Psoas muscle (tissue), 8 donors: ENCODE data around the gene MMP23B. TPM values are rescaled to one million over a fixed set of nuclear protein-coding genes. Genes with fewer than 3 reads are reported as not detected.
A peak's percentile ranks its signal among the peaks of the same experiment; 100 is the strongest.

Source experiments
- ATAC-seq, 4 donors: fragments of 200-7000 bp; cut with Tn5 transposase; one replicate each; pipeline ENCODE4 v1.9.1; 2020; ENCODE audit warnings: moderate library complexity in 3 of 4, mild to moderate bottlenecking in 2 of 4
- DNase-seq, 2 donors: peaks; one replicate each; pipeline ENCODE4 v3.0.0-alpha.2; 2020
- H3K27ac ChIP-seq: fragments of 200-600 bp; one replicate; pipeline ENCODE4 v1.8.0; 2022
- H3K27me3 ChIP-seq, 3 donors: fragments of 200-600 bp in 1 of 3; one replicate each; pipeline versions ENCODE4 v1.6.1 to v1.8.0; 2013 to 2022; ENCODE audit warnings: low read length in 2 of 3, mild to moderate bottlenecking in 2 of 3, moderate library complexity in 1 of 3; ENCODE audit not compliant: insufficient read depth in 3 of 3
- H3K36me3 ChIP-seq, 2 donors: fragments of 200-600 bp in 1 of 2; one replicate each; pipeline versions ENCODE4 v1.6.1 to v1.8.0; 2013 to 2022; ENCODE audit warnings: low read depth in 1 of 2, mild to moderate bottlenecking in 1 of 2, moderate library complexity in 1 of 2; ENCODE audit not compliant: insufficient read depth in 1 of 2
- H3K4me1 ChIP-seq: fragments of 200-600 bp; one replicate; pipeline ENCODE4 v1.8.0; 2022
- H3K4me3 ChIP-seq: fragments of 200-600 bp; one replicate; pipeline ENCODE4 v1.8.0; 2022; ENCODE audit warnings: mild to moderate bottlenecking
- H3K9me3 ChIP-seq: fragments of 200-600 bp; one replicate; pipeline ENCODE4 v1.8.0; 2022
- WGBS, 3 donors: extraction: QIAGEN DNeasy Blood & Tissue Kit; methylation state at CpG; one replicate each; pipeline versions ENCODE4 v1.1.6 to v1.1.7; 2013; 5-methylcytosine and 5-hydroxymethylcytosine counted together
- intact Hi-C, 2 donors: fragments of 100-400 bp; cut with DNase I; formaldehyde crosslinking; loops; one replicate each; pipeline versions ENCODE4 v1.11.0 to v1.14.2; 2022
- polyA plus RNA-seq, 3 donors: library from polyadenylated mRNA; stranded (reverse); fragments of 200-250 nt; gene quantifications; one replicate each; pipeline ENCODE4 v1.2.3, GENCODE V29; 2013
- total RNA-seq, 4 donors: library from RNA; stranded (reverse); fragmentation: NEBNext Ultra II Directional in 2 of 4; extraction: Animal tissue kit (Norgen Biotek cat#: 25700) in 2 of 4; gene quantifications; one replicate each; pipeline versions ENCODE4 v1.2.1 to v1.2.4, GENCODE V29; 2021 to 2023
- TF ChIP-seq, protein P1 (sequence below): fragments of 200-600 bp; IDR thresholded peaks from one replicate; pipeline ENCODE4 v1.8.0; 2022; ENCODE audit warnings: antibody characterized with exemption
- donor health status: healthy with polysubstance abuse.
- donor health status: DM: no; HTN: no; CAD: no; lungs with moderate emphysema.
- donor health status: Bipolar disorder and iron deficiency.
- donor health status: healthy.
- donor health status: DM: yes; HTN: yes; CAD: no.
- donor health status: DM: no; HTN: no; CAD: no.
- donor health status: DM: no; HTN: no; CAD: no.
- donor health status: DM: yes; HTN: yes; CAD: no.

Gene MMP23B
- total and polyA plus RNA-seq, 7 donors = 0.25 to 1.8 (median 0.32) TPM; not detected in 2

DNA sequence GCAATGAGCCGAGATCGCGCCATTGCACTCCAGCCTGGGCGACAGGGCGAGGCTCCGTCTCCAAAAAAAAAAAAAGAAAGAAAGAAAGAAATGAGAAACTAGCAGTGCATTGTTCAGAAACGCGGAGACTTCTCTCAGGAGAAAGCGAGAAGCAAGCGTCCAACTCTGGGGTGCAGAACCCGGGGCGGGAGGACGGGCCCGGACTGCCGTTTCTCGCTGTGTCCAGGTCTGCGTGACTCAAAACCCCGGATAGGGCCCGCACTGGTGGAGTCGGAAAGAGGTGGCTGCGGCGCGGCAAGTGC lies 17.1 kb upstream of the MMP23B start:
- Histone ChIP-seq H3K36me3 (peaks cover 0 to 19% of the 10 kb centered on the region in 2 donors), H3K9me3 (no peaks in the 10 kb centered on the region), H3K4me3 (peak overlapping the region; percentile 97), H3K27ac (peak overlapping the region; percentile 100), H3K27me3 (no peaks in the 10 kb centered on the region), H3K4me1 (peaks cover 32% of the 10 kb centered on the region)
- TF ChIP-seq, protein P1, sequence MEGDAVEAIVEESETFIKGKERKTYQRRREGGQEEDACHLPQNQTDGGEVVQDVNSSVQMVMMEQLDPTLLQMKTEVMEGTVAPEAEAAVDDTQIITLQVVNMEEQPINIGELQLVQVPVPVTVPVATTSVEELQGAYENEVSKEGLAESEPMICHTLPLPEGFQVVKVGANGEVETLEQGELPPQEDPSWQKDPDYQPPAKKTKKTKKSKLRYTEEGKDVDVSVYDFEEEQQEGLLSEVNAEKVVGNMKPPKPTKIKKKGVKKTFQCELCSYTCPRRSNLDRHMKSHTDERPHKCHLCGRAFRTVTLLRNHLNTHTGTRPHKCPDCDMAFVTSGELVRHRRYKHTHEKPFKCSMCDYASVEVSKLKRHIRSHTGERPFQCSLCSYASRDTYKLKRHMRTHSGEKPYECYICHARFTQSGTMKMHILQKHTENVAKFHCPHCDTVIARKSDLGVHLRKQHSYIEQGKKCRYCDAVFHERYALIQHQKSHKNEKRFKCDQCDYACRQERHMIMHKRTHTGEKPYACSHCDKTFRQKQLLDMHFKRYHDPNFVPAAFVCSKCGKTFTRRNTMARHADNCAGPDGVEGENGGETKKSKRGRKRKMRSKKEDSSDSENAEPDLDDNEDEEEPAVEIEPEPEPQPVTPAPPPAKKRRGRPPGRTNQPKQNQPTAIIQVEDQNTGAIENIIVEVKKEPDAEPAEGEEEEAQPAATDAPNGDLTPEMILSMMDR = no peak
- no peak for DNase-seq
- intact Hi-C loops = loop anchor here (5.0 kb wide), 1 partner anchor 38 kb away; no protein-coding TSS in a partner anchor
- ATAC-seq = no peak
- 0 to 1% (median 1%) methylated on average over 23 of the region's 23 CpGs for WGBS, 3 donors

DNA sequence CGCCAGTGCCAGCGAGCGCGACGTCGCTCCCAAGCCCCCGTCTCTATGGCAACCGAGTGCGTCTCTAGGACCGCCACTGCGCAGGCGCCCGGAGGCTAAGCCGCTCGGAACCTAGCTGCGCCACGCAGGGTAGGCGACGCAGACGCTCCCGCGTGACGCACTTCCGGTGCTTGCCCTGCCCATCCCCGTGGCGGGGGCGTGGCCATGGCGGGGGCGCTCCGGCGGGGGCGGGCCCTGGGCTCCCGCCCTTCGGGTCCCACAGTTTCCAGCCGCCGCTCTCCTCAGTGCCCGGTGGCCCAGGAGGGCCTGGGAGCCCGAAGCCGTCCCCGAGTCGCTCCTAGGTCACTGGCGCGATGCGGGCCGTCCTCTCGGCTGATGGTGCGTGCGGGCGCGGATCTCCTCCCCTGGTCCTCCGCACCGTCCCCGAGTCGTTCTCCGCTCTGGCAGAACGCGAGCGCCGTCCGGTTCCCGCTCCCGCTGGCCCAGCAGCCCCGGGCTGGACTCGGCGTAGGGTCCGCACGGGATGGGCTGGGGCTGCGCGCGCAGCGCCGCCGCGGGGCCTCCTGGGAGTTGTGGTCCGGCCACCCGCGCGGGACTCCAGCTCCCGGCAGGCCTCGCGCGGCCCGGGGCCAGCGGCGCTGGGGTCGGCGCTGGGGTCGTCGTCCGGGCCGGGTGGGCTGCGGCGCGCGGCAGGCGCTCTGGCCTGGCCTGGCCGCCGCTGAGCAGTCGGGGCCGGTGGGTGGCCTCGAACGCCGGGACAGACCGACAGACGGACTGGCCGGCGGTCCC lies 16.5 kb upstream of the MMP23B start, which contains the start of gene MIB2:
TSS of gene MIB2 (plus strand) at position 245 of the 789 bp plus-strand sequence. CDS start 7,953 bp downstream, outside the sequence.
- peaks cover 37% of the 10 kb centered on the region for H3K4me1 ChIP-seq
- H3K27ac ChIP-seq = peak within 1 kb of the TSS; percentile 100
- no peaks in the 10 kb centered on the region for H3K27me3 ChIP-seq
- DNase-seq (peak; percentile 96 to 98), ATAC-seq (peak; percentile 87 to 94 (median 92))
- peak within 1 kb of the TSS; percentile 97 for H3K4me3 ChIP-seq
- no peaks in the 10 kb centered on the region for H3K9me3 ChIP-seq
- peaks cover 0 to 19% of the 10 kb centered on the region in 2 donors for H3K36me3 ChIP-seq
- 0 to 1% (median 0%) methylated on average over 40 to 107 of the region's 107 CpGs for WGBS, 3 donors
- TF ChIP-seq, protein P1 = no peak
- intact Hi-C loops = no loop called here

DNA sequence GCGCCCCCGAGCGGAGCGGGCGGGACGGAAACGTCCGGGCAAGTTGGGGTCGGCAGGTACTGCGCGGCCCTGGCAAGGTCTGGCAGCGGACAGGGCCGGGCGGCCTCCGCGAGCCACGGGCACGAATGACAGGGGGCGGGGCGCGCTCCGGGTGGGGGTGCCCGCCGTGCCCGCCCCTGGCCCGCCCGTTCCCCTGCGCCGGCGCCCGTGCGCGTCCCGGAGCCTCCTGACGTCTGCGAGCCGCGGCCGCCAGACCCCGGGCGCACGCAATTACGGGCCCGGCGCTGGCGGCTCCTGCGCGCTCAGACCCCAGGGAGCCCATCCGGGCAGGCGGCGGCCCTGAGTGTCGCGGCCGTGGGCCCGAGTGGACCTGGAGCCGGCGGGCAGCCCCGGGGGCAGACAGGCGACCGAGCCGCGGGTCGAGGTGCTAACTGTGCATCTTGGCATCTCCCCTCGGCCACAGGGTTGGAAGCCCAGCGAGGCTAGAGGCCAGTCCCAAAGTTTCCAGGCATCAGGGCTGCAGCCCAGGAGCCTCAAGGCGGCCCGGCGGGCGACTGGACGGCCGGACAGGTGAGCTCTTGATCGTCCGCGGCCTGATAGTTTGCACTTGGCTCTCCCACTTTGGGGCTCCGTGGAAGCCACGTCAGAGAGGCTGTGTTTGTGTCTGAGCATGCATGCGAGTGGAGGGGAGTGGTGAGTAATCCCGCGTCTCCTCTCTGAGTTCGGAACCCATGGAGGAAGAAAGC lies 15.8 kb upstream of the MMP23B start:
- TF ChIP-seq, protein P1 = no peak
- peak overlapping the region; percentile 100 for H3K27ac ChIP-seq
- no peaks in the 10 kb centered on the region for H3K27me3 ChIP-seq
- H3K9me3 ChIP-seq = no peaks in the 10 kb centered on the region
- DNase-seq (peak; percentile 53 to 72), ATAC-seq (peak in 2 of 4 donors; percentile 3 to 8)
- intact Hi-C loops = no loop called here
- peak overlapping the region; percentile 97 for H3K4me3 ChIP-seq
- peaks cover 45% of the 10 kb centered on the region for H3K4me1 ChIP-seq
- 3 to 5% (median 3%) methylated on average over 38 to 80 of the region's 80 CpGs for WGBS, 3 donors
- H3K36me3 ChIP-seq = peaks cover 0 to 19% of the 10 kb centered on the region in 2 donors

DNA sequence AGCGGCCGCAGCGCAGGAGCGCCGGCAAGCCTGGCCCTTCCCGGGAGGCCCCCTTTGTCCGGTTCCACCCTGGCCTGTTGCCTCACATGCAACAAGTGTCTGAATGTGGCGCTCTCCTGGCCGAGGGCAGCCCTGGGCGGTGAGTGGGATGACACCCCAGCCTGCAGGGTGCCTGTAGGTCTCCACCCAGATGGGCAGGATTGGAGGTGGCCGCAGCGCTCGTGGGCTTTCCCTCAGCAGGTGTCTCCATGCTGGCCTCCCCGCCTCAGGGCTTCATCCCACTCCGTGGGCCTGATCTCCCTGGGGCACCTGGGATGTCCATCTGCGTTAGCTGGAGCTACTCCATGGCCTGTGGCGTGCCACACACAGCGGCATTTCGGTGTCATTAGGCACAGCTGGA lies 15.1 kb upstream of the MMP23B start:
- no peaks in the 10 kb centered on the region for H3K27me3 ChIP-seq
- H3K9me3 ChIP-seq = no peaks in the 10 kb centered on the region
- TF ChIP-seq, protein P1 = no peak
- H3K4me1 ChIP-seq = peaks cover 51% of the 10 kb centered on the region
- ATAC-seq (no peak), DNase-seq (peak; percentile 24 to 57)
- peaks cover 0 to 19% of the 10 kb centered on the region in 2 donors for H3K36me3 ChIP-seq
- intact Hi-C loops = no loop called here
- WGBS, 3 donors = 45 to 54% (median 52%) methylated on average over 16 to 19 of the region's 19 CpGs
- H3K4me3 ChIP-seq = peak overlapping the region; percentile 97
- peak overlapping the region; percentile 100 for H3K27ac ChIP-seq
